Stimulated activated CD8-positive, alpha-beta memory T cell treated with anti-CD3 and anti-CD28 coated beads, Interleukin-7, amount 100 ng/mL, for 48 hours (primary cell): ENCODE results near the gene PSME1.

Experiments
- DNase-seq, 2 donors: peaks; one replicate each; pipeline ENCODE4 v3.0.0-alpha.2; 2020; ENCODE audit warnings: low read depth in 1 of 2; ENCODE audit errors: extremely low read depth in 1 of 2

The PSME1 gene

DNA sequence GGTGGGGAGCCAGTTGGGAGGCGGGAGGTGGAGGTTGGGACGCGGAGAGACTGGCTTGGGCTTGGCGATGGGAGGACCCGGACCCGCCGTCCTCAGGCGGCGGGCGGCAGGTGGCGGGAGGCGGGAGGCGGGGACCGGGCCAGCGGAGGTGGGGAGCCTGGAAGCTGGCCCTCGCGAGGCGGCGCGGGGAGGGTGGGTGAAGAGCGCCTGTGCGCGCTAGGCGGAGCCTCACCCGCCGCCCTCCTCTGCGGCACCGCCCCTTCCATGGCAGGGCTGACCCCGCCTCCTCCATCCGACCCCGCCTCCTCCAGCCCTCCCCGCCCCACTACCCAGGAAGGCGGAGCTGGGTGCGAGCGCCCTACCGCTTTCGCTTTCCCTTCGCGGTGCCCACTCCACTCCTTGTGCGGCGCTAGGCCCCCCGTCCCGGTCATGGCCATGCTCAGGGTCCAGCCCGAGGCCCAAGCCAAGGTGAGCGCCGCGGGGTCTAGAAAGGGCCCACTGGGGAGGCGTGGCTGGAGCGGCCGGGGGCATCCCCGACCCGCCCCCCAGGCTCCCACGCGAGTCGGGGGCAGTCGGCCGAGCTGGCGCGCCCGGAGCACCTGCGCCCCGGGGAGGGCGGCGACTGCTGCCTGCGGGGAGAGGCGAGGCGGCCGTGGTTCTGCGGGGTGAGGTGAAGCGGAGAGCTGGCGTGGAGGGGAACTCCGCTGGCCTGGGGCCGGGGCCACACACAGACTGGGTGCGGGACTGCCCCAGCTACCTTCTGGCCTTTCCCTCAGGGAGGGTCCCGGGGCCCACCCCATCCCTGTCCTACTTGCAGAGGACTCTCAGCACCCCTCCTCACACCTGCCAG lies at the start of gene PSME1:
Gene PSME1, plus strand, starts transcription at position 361 of the 850 bp plus-strand sequence. Its CDS starts 69 bp downstream, at position 430.
- peak; percentile 84 to 87 for DNase-seq

DNA sequence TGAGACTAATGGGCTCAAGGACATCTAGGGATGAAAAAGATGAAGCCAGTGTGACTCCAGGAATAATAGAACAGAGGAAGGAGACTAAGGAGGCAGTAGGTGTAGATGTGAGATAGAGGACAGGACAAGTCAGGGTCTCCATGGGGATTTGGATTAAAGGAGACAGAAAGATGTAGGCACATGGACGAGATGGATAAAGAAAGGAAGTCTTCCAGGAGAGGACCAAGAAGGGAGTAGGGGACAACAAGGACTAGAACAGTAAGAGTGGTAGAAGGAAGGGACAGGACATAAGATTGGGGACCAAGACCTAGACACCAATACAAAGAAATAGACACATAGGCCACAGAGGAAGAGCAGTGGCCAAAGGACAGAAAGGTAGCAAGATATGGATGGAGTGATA lies 49.0 kb upstream of the PSME1 start:
- DNase-seq: no peak

DNA sequence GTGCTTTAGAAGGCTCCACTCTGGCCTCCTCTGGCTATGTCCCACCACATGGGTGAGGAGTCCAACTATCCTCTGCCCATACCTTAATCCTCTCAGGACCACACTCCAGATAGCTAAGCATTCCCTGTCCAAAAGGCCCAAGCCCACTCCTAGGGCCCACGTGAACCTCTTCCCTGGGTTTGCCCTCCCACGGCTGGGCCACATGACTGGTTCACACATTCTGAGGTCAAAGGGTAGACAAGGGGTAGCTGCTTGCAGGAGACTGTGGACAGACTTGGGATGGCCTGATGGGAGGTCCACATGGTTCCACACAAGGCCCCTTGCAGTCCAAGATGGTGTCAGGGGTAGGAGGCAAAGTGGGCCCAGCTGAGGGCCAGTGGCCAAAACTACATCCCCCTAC lies 47.9 kb upstream of the PSME1 start:
- no peak for DNase-seq

DNA sequence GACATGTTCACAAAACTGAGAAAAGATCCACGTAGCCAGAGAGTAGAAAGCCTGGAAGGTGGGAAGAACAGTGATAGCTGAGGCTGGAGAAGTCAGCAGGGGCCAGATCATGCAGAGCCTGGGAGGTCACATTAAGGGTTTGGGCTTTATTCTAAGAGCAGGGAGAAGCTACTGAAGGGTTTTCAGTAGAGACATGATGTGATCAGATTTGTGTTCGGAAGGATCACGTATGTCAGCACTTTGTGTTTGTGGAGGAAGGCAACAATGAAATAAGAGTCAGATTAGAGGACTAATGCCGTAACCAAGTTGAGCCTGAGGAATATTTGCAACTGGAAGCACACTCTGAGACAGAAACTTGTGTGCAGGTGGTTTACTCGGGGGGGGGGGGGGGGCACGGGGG lies 46.1 kb upstream of the PSME1 start:
- DNase-seq: no peak

DNA sequence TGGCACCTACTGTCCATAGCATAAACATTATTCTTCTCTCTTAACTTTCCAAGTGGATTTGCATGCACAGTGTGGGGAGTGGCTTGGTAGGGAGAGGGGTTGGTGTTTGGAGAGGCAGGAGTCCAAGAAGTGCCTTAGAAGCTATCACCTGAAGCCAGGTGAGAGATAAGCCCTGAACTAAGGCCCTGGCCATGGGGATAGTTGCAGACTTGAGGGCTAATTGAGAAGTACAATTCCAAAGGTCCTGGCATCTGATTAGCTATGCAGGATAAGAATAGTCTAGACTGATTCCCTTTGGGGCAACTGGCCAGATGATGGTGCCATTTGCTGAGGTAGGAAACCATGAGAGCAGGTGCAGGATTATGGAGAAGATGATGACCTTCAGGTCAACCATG lies 43.9 kb upstream of the PSME1 start:
- no peak for DNase-seq

DNA sequence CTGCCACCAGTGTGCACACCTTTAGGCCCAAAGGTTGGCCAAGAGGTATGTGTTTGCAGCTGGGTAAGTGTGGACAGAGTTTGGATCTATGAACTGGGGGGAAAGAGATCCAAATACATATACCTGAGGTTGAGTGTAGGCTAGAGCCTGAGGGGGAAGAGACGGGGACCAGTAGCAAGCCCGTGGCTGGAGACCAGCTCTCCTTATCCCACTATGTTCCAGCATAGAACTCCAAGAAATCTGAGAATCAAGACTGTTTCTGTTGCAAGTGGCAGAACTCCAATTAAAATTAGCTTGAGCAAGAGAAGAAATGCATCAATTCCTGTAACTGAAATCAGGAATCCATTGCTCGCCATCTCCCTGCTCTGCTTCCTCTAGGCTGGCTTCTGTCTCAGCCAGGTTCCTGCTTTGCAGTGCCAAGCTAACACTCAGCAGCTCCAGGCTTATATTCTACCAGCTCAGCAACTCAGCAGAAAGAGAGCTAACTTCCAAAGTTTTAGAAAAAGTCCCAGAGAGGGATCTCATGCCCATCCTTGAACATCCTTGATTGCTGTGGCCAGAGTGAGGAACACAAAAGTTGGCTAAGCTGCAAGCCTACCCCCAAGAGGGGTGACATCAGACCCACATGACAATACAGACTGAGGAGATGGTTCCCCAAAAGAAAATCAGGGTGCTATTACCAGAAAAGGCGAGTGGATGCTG lies 43.3 kb upstream of the PSME1 start:
- no peak for DNase-seq

DNA sequence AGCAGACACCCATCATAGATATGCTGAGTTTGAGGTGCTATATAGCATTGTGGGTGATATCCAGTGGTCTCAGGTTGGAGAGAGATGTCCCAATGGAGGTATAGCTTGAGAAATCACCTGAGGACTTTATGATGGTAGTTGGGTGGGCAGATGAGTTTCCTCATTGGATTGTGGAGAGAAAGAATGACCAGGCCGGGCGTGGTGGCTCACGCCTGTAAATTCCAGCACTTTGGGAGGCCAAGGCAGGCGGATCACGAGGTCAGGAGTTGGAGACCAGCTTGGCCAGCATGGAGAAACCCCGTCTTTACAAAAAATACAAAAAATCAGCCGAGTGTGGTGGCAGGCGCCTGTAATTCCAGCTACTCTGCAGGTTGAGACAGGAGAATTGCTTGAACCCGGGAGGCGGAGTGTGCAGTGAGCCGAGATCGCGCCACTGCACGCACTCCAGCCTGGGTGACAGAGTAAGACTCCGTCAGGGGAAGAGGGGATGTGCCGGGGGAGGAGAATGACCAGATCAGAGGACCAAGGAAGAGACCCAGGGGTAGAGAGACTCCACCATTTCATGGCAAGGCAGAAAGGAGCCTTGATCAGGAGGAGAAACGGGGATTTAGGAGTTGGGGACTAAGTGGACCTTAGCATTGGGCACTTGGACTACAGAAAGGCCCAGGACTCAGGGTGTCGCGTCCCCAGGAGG lies 42.6 kb upstream of the PSME1 start:
- no peak for DNase-seq

DNA sequence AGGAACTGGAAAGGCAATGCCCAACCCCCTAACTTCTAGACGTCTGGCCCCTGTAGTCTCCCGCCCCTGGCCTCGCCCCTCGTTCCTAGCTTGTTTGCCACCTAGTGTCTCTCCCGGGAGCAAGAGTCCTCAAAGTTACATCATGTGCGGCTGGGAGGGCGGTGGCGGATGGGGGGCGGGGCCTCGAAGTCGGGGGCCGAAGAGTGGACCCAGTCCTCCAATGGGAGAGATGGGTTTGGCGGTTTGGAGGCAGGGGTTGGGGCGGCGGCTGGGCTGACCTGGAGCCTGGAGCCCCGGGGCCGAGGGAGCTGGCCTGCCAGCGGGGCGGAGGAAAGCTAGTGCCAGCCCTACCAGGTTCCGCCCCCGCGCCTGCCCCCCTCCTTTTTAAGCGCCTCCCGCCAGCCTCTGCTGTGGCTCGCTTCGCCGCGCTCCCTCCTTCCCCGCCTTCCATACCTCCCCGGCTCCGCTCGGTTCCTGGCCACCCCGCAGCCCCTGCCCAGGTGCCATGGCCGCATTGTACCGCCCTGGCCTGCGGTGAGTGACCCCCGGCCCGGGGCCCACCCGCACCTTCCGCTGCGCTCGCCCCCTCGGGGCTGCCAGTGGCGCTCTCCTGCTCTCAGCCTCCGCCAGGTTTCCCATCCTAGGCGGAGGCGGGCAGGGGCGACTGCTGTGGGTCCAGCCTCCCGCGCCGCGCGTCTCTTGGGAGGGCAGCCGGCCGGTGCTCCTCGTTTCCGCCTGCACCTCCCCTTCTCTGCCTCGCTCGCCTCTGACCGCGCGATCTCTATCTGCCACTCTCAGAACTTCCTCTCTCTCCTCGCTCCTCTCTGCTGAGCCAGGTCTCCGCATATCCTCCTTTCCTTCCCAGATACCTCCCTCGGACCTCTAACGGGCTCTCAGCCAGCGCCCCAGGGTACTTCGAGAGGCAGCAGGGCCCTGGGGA lies 41.8 kb upstream of the PSME1 start, which contains the start of gene PCK2:
Gene PCK2, plus strand, starts transcription at position 411 of the 940 bp plus-strand sequence. Its CDS starts 95 bp downstream, at position 506.
- peak; percentile 83 to 90 for DNase-seq

DNA sequence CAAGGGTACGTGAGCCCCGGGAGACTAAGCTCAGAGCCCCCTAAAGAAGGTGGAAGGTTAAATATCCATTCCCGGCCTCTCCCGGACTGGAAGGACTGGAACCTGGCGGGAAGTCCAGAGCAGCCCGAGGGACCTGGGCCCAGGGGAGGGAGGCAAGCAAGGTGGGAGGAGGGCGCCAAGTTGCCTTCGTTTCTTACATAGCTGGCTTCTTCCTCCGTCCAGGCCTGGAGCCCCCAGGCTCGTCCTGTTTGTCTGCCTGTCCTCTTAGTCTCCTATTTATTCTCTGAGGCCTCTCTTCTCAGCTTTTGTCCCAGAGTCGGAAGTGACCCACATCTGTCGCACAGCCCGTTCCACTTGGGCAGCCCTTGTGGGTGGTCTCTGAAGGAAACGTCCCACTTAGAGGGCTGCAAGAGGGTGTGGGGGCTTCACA lies 41.1 kb upstream of the PSME1 start:
- no peak for DNase-seq

DNA sequence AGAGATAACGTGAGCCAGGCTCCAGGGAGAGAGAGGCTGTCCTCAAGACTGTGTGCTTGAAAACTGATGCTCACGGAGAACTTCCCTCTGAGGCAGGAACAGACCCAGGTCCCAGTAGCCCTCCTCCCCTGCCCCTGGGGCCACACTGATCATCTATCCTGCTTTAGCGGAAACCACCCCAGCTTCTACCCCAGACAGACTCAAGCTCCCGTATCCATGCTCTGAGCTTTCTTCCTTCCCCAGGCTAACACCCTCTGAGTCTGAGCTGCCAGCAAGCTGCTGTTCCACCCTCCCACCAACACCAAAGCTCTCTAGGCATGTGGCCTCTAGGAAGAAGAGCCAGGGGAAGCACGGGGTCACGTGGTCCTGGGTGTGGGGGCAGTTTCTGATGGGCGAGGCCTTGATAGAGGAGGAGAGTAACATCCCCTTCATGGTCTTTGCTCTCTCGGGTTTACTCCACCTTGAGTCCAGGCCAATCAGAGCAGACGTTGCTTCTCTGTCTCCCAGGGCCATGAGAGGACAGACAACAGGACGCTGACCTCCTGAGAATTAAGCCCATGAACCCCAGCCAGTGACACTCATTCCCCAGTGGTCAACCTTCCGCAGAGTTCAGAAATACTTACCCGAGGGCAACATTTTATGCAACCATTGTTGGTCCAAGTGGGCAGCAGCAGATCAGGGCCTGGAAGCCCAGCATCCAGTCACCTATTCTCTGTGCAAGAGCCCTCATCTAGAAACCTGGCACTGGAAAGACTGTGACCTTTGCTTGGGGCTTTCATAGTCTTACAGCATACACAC lies 40.5 kb upstream of the PSME1 start:
- peak in 1 of 2 donors; percentile 77 for DNase-seq

DNA sequence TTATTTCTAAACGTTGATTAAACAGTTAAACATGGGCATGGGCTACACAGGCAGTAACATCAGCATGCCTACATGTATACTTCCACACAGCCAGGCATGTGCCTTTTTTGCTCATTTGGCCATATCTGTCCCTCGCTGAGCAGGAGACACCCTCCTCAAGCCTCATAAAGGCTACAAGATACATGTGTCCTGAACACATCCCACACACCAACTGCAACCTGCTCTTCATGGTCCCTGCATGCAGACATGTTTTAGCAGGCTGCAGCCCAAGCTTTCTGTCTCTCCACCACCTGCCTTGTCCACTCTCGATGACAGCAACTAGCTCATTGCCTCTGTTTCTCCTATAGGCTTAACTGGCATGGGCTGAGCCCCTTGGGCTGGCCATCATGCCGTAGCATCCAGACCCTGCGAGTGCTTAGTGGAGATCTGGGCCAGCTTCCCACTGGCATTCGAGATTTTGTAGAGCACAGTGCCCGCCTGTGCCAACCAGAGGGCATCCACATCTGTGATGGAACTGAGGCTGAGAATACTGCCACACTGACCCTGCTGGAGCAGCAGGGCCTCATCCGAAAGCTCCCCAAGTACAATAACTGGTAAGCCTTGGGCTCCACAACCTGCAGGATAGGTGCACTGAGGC lies 39.3 kb upstream of the PSME1 start:
- no peak for DNase-seq

DNA sequence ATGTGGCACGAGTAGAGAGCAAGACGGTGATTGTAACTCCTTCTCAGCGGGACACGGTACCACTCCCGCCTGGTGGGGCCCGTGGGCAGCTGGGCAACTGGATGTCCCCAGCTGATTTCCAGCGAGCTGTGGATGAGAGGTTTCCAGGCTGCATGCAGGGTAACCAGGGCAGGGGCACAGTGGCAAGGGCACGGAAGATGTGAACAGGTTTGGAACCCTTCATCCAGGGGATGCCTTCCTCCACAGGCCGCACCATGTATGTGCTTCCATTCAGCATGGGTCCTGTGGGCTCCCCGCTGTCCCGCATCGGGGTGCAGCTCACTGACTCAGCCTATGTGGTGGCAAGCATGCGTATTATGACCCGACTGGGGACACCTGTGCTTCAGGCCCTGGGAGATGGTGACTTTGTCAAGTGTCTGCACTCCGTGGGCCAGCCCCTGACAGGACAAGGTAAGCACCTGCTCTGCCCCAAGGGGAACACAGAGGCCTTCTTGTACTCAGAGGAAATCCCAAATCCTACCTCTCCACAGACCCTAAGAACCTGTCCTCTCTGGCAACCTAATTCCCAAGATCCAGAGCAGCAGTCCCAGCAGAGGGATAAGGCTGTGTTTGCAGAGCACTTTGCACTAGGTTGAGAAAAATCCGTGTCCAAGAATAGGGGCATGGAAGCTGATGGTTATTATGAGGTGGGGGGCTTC lies 37.6 kb upstream of the PSME1 start:
- DNase-seq: no peak

DNA sequence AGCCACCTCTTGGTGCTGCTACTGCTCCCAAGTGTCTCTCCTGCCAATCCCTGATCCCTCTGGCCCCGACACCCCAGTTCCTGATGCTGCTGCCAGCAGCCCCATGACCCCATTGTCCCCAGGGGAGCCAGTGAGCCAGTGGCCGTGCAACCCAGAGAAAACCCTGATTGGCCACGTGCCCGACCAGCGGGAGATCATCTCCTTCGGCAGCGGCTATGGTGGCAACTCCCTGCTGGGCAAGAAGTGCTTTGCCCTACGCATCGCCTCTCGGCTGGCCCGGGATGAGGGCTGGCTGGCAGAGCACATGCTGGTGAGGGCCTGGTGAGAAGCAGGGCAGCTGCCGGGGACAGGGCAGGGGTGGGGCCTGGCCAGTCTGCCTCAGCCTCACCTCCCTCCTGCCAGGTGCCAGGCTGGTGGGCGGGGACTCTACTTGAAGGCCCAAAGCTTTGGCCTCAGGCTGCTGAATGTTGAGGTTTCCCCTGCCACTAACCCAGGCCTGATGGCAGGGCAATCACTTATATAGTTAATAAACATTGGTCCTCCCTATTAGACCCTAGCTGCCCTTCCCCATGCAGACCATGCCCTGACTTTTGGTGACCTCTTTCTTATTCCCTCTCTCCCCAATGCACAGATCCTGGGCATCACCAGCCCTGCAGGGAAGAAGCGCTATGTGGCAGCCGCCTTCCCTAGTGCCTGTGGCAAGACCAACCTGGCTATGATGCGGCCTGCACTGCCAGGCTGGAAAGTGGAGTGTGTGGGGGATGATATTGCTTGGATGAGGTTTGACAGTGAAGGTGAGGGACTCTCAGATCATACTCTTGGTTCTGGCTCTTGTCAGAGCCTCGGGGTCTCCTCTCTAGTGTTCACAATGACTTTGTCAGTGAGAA lies 36.8 kb upstream of the PSME1 start:
- no peak for DNase-seq

DNA sequence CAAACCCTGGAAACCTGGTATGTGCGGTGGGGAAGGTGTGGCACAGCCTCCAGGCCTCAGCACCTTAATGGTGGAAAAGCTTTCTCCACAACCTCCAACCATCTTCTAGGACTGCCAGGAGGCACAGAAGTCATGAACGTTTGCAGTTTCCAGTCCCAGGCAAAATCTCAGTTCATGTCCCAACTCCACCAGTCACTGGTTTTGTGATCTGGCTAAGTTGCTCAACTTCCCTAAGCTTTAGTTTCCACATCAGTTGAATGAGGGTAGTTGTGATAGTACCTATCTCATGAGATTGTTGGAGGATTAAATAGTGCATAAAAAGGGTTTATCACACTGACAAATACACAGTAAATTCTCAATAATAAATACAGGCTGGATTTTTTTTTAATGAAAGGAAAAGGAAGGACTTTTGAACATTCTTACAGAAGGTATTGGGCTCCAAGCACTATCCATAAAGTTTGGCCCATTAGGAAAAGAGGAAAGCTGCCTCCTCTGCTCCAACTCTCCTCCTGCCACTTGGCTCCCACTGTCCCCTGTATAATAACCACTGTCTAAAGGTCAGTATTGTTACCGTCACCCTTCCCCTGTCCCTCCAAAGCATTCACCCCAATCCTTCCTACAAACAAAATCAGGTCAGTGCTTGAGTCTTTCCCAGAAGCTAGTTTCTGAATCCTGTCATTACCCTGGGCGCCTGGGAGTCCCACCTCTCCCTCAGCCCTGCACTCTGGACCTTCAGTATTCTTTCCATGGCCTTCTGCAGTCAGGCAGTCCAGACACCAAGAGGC lies 35.6 kb upstream of the PSME1 start:
- DNase-seq: no peak

DNA sequence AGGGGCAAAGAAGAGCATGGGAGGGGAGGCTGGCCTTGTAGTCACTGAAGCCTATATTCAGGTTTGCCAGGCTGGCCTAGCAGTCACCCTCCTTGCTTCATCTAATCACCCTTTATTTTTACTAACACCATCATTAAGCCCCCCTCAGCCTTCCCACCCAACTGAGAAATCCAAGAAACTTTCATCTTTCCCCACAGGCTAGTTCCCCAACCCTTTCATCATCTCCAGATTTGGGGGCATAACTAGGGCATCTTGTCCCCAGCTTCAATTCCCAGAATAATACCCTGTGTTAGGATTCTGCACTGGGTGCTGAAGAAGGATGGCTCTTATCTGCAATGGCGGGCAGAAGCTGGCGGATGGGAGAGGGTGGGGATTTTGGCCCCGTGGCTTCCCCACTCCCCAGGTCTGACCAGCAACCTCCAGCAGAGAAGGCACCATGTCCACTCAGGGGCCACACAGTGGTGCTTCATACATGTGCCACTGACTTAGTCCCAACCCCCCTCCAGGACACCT lies 35.0 kb upstream of the PSME1 start:
- DNase-seq: no peak

DNA sequence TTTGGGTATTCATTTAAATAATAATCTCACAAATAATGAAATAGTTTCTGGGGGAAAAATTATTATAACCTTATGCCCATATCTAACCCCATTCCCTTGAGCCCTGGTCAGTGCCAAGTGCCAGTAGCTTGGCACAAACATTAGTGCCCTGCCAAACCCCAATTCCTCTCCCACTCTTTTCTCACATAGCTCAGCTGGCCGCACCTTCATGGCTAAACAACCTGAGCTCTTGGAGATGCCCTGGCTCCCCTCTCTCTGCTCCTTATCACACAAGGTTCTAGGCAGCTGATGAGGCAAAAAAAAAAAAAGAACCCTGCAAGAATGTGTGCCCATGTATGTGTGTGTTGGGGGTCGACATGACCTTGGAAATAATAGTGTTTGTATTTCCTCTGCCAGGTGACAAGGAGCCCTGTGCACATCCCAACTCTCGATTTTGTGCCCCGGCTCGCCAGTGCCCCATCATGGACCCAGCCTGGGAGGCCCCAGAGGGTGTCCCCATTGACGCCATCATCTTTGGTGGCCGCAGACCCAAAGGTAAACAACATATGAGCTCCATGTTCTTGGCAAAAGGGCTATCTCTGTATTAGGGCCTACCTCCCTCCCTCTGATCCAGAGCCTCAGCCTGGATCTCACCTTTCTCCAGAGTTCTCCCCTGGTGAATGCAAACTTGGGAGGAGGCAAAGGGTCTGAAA lies 33.5 kb upstream of the PSME1 start:
- DNase-seq: no peak
